ENCODE results near the gene EHMT1.

EHMT1 gene

GRCh38 chr9:137801023-137801319 lies 182.2 kb downstream of the EHMT1 start:
- no peaks in the 10 kb centered on the region for H3K9me3 ChIP-seq (ENCODE audit: low read length)
- H3K36me3 ChIP-seq (ENCODE audit: insufficient read depth, low read length): peaks cover 84% of the 10 kb centered on the region
- H3K4me2 ChIP-seq (ENCODE audit: low read length): no peak overlapping the region
- no peaks in the 10 kb centered on the region for H3K27me3 ChIP-seq (ENCODE audit: insufficient read depth, low read length)
- H3K9me2 ChIP-seq (ENCODE audit: low read depth, low read length): no peaks in the 10 kb centered on the region
- H3K9ac ChIP-seq (ENCODE audit: low read length): no peak overlapping the region
- no peaks in the 10 kb centered on the region for H3K79me2 ChIP-seq (ENCODE audit: insufficient read depth, low read length)
- TF ChIP-seq EZH2 (IDR thresholded peaks at IDR 0.05; ENCODE audit: borderline replicate concordance, low read length): no peak
- TF ChIP-seq, protein P1, sequence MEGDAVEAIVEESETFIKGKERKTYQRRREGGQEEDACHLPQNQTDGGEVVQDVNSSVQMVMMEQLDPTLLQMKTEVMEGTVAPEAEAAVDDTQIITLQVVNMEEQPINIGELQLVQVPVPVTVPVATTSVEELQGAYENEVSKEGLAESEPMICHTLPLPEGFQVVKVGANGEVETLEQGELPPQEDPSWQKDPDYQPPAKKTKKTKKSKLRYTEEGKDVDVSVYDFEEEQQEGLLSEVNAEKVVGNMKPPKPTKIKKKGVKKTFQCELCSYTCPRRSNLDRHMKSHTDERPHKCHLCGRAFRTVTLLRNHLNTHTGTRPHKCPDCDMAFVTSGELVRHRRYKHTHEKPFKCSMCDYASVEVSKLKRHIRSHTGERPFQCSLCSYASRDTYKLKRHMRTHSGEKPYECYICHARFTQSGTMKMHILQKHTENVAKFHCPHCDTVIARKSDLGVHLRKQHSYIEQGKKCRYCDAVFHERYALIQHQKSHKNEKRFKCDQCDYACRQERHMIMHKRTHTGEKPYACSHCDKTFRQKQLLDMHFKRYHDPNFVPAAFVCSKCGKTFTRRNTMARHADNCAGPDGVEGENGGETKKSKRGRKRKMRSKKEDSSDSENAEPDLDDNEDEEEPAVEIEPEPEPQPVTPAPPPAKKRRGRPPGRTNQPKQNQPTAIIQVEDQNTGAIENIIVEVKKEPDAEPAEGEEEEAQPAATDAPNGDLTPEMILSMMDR (IDR thresholded peaks at IDR 0.05; ENCODE audit: low read length): no peak
- no peaks in the 10 kb centered on the region for H3K4me1 ChIP-seq (ENCODE audit: insufficient read depth, low read length, severe bottlenecking)
- no peaks in the 10 kb centered on the region for H3F3A ChIP-seq (ENCODE audit: insufficient read depth, low read length)
- no peaks in the 10 kb centered on the region for H4K20me1 ChIP-seq (ENCODE audit: insufficient read depth, low read length)
- no peak overlapping the region for H2AFZ ChIP-seq (ENCODE audit: low read length)
- no peak overlapping the region for H3K4me3 ChIP-seq (ENCODE audit: low read depth, low read length, poor library complexity, severe bottlenecking)
- no peak overlapping the region for H3K27ac ChIP-seq (ENCODE audit: low read depth, low read length, poor library complexity, severe bottlenecking)

DNA sequence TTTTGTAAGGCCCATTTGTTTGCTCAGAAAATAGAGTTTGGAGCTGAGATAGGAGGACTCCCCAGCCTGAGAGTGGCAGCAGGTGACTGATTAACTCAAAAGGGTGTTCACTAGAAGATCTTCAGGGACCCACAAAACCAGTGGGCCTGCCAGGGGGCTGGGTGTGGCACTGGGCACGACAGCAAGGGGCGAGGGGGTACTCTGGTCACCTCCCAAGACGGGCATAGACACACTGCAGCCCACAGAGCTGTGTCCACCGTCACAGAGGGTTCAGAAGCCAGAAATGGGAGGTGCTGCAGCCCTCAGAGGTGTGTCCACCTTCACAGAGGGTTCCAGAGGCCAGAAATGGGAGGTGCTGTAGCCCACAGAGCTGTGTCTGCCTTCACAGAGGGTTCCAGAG lies 183.2 kb downstream of the EHMT1 start:
- Histone ChIP-seq H3K36me3 (ENCODE audit: insufficient read depth, low read length) (peaks cover 80% of the 10 kb centered on the region), H3K4me3 (ENCODE audit: low read depth, low read length, poor library complexity, severe bottlenecking) (no peak overlapping the region), H3K9me3 (ENCODE audit: low read length) (no peaks in the 10 kb centered on the region), H3K27ac (ENCODE audit: low read depth, low read length, poor library complexity, severe bottlenecking) (no peak overlapping the region), H3K27me3 (ENCODE audit: insufficient read depth, low read length) (no peaks in the 10 kb centered on the region), H3K4me2 (ENCODE audit: low read length) (no peak overlapping the region), H3F3A (ENCODE audit: insufficient read depth, low read length) (no peaks in the 10 kb centered on the region), H4K20me1 (ENCODE audit: insufficient read depth, low read length) (no peaks in the 10 kb centered on the region), H3K4me1 (ENCODE audit: insufficient read depth, low read length, severe bottlenecking) (no peaks in the 10 kb centered on the region), H2AFZ (ENCODE audit: low read length) (no peak overlapping the region), H3K79me2 (ENCODE audit: insufficient read depth, low read length) (no peaks in the 10 kb centered on the region), H3K9me2 (ENCODE audit: low read depth, low read length) (no peaks in the 10 kb centered on the region), H3K9ac (ENCODE audit: low read length) (no peak overlapping the region)
- TF ChIP-seq EZH2 (IDR thresholded peaks at IDR 0.05; ENCODE audit: borderline replicate concordance, low read length): no peak
- TF ChIP-seq, protein P1 (IDR thresholded peaks at IDR 0.05; ENCODE audit: low read length): no peak

- Histone ChIP-seq H3K4me1 (ENCODE audit: insufficient read depth, low read length, severe bottlenecking) (no peaks in the 10 kb centered on the region), H3K4me3 (ENCODE audit: low read depth, low read length, poor library complexity, severe bottlenecking) (no peak overlapping the region), H3F3A (ENCODE audit: insufficient read depth, low read length) (no peaks in the 10 kb centered on the region), H3K36me3 (ENCODE audit: insufficient read depth, low read length) (peaks cover 77% of the 10 kb centered on the region), H3K9me2 (ENCODE audit: low read depth, low read length) (no peaks in the 10 kb centered on the region), H3K4me2 (ENCODE audit: low read length) (no peak overlapping the region), H3K79me2 (ENCODE audit: insufficient read depth, low read length) (no peaks in the 10 kb centered on the region), H3K9me3 (ENCODE audit: low read length) (no peaks in the 10 kb centered on the region), H3K27me3 (ENCODE audit: insufficient read depth, low read length) (no peaks in the 10 kb centered on the region), H2AFZ (ENCODE audit: low read length) (no peak overlapping the region), H3K27ac (ENCODE audit: low read depth, low read length, poor library complexity, severe bottlenecking) (no peak overlapping the region), H4K20me1 (ENCODE audit: insufficient read depth, low read length) (no peaks in the 10 kb centered on the region), H3K9ac (ENCODE audit: low read length) (no peak overlapping the region)
- TF ChIP-seq, protein P1 (IDR thresholded peaks at IDR 0.05; ENCODE audit: low read length): no peak
- no peak for TF ChIP-seq EZH2 (IDR thresholded peaks at IDR 0.05; ENCODE audit: borderline replicate concordance, low read length)
Measured at GRCh38 chr9:137802521-137803243, 183.9 kb downstream of the EHMT1 start.

Data from OCI-LY1 (cell line).